Gastrocnemius medialis (tissue), 4 donors: Measurements from ENCODE around the gene INAVA. TPM values are rescaled to one million over a fixed set of nuclear protein-coding genes. Genes with fewer than 3 reads are reported as not detected.

Experiments used
- ATAC-seq, 2 donors: fragments of 150-250 bp; one replicate each; pipeline ENCODE4 v1.9.1; 2016
- DNase-seq, 2 donors: peaks; one replicate each; pipeline ENCODE4 v3.0.0-alpha.2; 2019
- H3K27ac ChIP-seq, 4 donors: fragments of 200-600 bp; sonication (generic); 1 replicate in 1 of 4; 2 replicates in 3 of 4; pipeline ENCODE4 v1.5.1; 2016 to 2018; ENCODE audit warnings: mild to moderate bottlenecking in 2 of 4, moderate library complexity in 1 of 4
- H3K27me3 ChIP-seq, 3 donors: fragments of 200-600 bp; sonication (generic) in 2 of 3; 1 replicate in 1 of 3; 2 replicates in 2 of 3; pipeline versions ENCODE4 v1.5.1 to v1.6.0; 2016 to 2019; ENCODE audit warnings: mild to moderate bottlenecking in 1 of 3, moderate library complexity in 1 of 3
- H3K36me3 ChIP-seq, 2 donors: fragments of 200-600 bp; sonication (generic) in 1 of 2; one replicate each; pipeline ENCODE4 v1.5.1; 2017 to 2018
- H3K4me1 ChIP-seq, 2 donors: fragments of 200-600 bp; sonication (generic) in 1 of 2; one replicate each; pipeline ENCODE4 v1.5.1; 2016 to 2017; ENCODE audit warnings: mild to moderate bottlenecking in 2 of 2
- H3K4me3 ChIP-seq, 4 donors: fragments of 200-600 bp; sonication (generic) in 3 of 4; 1 replicate in 1 of 4; 2 replicates in 3 of 4; pipeline ENCODE4 v1.5.1; 2016 to 2019; ENCODE audit warnings: mild to moderate bottlenecking in 2 of 4
- H3K9me3 ChIP-seq, 3 donors: fragments of 200-600 bp; sonication (generic) in 2 of 3; 1 replicate in 1 of 3; 2 replicates in 2 of 3; pipeline ENCODE4 v1.5.1; 2016 to 2019
- POLR2A ChIP-seq, 2 donors: fragments of 450-650 bp; IDR thresholded peaks; one replicate each; pipeline ENCODE4 v1.6.1; 2017; ENCODE audit warnings: antibody characterized with exemption in 2 of 2, mild to moderate bottlenecking in 2 of 2, moderate library complexity in 2 of 2
- in situ Hi-C, 4 donors: fragments of 200-750 bp; cut with MboI; loops; one replicate each; pipeline versions ENCODE4 v1.15.0 to v1.8.0; 2017; ENCODE audit warnings: low sequenced_read_pairs in 4 of 4
- intact Hi-C: fragments of 100-400 bp; cut with DNase I; formaldehyde crosslinking; loops from one replicate; pipeline ENCODE4 v1.15.1; 2023; ENCODE audit warnings: low total_unique reads
- total RNA-seq, 4 donors: library from RNA; depleted of rRNA; stranded (reverse); fragments of >200 nt; gene quantifications; one replicate each; pipeline versions ENCODE4 v1.1.0 to v1.2.3, GENCODE V29; 2016
- TF ChIP-seq, protein P1 (sequence below), 5 experiments: fragments of 450-650 bp in 3 of 5; fragments of 200-600 bp in 2 of 5; sonication (generic) in 2 of 5; IDR thresholded peaks in 4 of 5; conservative IDR thresholded peaks in 1 of 5; 1 replicate in 4 of 5; 2 replicates in 1 of 5; pipeline ENCODE4 v1.5.1; 2016 to 2019; ENCODE audit warnings: antibody characterized with exemption in 5 of 5, mild to moderate bottlenecking in 3 of 5, moderate library complexity in 3 of 5

INAVA gene
- total RNA-seq, 4 donors from 2014 or later, result 0.58 TPM; not detected in 3

DNA sequence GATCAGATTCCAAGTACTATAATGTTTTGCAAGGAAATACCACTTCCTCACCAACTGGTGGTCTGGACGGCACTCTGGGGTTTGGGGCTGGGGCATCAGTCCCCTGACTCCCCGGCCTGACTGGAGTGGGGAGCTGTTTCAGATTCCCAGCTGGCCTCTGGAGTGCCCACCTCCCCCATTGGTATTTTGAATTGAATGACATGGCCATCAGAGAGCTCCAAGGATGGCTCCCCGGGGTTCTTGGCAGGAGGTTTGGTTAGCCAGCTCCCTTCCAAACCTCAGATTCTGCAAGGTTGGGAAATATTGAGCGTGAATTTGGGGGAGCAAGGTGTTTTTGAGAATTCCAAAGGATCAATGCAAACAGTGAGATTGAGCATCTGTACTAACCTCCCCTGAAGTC lies 2.2 kb upstream of the INAVA start:
- H3K27ac ChIP-seq, result no peak overlapping the region
- H3K4me1 ChIP-seq, result peaks cover 0 to 10% of the 10 kb centered on the region in 2 donors
- in situ Hi-C loops (no loop called here), intact Hi-C loops (no loop called here)
- peaks cover 25 to 37% (median 29%) of the 10 kb centered on the region in 3 donors for H3K27me3 ChIP-seq
- no peaks in the 10 kb centered on the region for H3K36me3 ChIP-seq
- DNase-seq (no peak), ATAC-seq (no peak)
- TF ChIP-seq POLR2A (IDR thresholded peaks at IDR 0.05), result no peak
- no peaks in the 10 kb centered on the region for H3K9me3 ChIP-seq
- H3K4me3 ChIP-seq, result no peak overlapping the region

DNA sequence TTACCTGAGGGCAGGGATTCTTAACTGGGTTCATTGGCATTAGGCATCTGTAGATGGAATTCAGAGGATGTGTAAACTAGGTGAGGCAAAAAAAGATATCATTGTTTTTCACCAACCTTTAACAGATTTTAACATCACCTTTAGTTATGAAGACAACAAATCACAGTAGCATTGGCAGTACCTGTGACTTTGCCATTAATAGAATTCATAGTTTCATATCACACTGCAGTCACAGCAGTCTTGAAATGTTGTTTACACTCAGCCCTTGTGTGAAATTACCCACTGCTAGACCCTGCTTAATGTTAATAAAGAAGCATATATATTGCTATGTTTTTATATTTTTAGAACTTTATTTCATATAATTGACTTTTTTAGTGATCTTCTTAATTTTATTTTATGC lies 1.7 kb upstream of the INAVA start:
- H3K27me3 ChIP-seq, result peaks cover 25 to 37% (median 29%) of the 10 kb centered on the region in 3 donors
- no peak overlapping the region for H3K27ac ChIP-seq
- DNase-seq (no peak), ATAC-seq (no peak)
- no peaks in the 10 kb centered on the region for H3K36me3 ChIP-seq
- TF ChIP-seq POLR2A (IDR thresholded peaks at IDR 0.05), result no peak
- TF ChIP-seq, protein P1, sequence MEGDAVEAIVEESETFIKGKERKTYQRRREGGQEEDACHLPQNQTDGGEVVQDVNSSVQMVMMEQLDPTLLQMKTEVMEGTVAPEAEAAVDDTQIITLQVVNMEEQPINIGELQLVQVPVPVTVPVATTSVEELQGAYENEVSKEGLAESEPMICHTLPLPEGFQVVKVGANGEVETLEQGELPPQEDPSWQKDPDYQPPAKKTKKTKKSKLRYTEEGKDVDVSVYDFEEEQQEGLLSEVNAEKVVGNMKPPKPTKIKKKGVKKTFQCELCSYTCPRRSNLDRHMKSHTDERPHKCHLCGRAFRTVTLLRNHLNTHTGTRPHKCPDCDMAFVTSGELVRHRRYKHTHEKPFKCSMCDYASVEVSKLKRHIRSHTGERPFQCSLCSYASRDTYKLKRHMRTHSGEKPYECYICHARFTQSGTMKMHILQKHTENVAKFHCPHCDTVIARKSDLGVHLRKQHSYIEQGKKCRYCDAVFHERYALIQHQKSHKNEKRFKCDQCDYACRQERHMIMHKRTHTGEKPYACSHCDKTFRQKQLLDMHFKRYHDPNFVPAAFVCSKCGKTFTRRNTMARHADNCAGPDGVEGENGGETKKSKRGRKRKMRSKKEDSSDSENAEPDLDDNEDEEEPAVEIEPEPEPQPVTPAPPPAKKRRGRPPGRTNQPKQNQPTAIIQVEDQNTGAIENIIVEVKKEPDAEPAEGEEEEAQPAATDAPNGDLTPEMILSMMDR (IDR thresholded peaks at IDR 0.05 in 4 of 5, conservative IDR thresholded peaks at IDR 0.05 in 1 of 5), result no peak
- peaks cover 0 to 10% of the 10 kb centered on the region in 2 donors for H3K4me1 ChIP-seq
- intact Hi-C loops, result no loop called here
- H3K4me3 ChIP-seq, result no peak overlapping the region
- in situ Hi-C loops, result no loop called here
- no peaks in the 10 kb centered on the region for H3K9me3 ChIP-seq

DNA sequence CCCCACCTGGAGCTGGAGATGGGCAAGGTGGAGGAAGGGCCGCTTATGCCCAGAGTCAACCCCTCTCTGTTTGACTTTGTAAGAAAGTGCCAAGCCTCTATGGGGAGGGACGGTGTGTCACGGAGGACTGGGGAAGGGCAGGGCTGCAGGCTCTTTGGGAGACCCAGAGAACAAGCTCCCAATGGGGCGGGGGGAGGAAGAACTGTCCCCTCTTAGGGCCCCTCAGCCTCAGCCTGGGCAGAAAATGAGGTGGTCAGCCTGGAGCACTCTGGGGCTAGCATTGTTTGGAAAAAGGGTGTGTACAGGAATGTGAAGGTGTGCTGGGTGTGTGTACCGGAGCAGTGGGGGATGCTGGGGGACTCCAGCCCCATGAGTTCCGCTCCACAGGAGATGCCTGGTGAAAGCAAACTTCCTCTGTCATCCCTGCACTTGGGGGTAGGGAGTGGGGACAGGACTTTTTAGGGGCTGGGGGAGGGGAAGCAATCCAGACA lies 1.2 kb upstream of the INAVA start:
- H3K27me3 ChIP-seq, result peaks cover 25 to 37% (median 29%) of the 10 kb centered on the region in 3 donors
- in situ Hi-C loops (no loop called here), intact Hi-C loops (no loop called here)
- H3K4me1 ChIP-seq, result peaks cover 0 to 10% of the 10 kb centered on the region in 2 donors
- no peak for TF ChIP-seq POLR2A (IDR thresholded peaks at IDR 0.05)
- TF ChIP-seq, protein P1 (IDR thresholded peaks at IDR 0.05 in 4 of 5, conservative IDR thresholded peaks at IDR 0.05 in 1 of 5), result no peak
- DNase-seq (no peak), ATAC-seq (no peak)
- no peaks in the 10 kb centered on the region for H3K9me3 ChIP-seq
- no peak overlapping the region for H3K4me3 ChIP-seq
- no peak overlapping the region for H3K27ac ChIP-seq
- no peaks in the 10 kb centered on the region for H3K36me3 ChIP-seq

DNA sequence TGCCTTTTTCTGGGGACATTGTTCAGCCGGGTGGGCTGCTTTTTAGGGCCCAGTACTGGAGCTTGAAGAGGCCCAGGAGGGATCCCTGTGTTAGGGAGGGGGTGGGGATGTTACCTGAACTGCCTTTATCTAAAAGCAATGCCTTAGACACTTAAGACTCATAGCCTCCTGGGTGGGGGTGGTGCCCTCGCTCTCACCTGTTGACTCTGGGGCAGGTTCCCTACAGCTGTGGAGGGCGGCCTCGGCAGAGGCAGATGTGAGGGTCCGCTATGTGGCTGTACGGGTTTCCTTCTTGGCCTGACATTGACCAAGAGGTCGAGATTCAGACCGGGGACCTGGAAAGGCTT lies 716 bp downstream of the INAVA start:
- Histone ChIP-seq H3K9me3 (no peaks in the 10 kb centered on the region), H3K36me3 (no peaks in the 10 kb centered on the region), H3K4me3 (no peak overlapping the region), H3K27ac (no peak overlapping the region), H3K27me3 (peaks cover 16 to 28% (median 21%) of the 10 kb centered on the region in 3 donors), H3K4me1 (peaks cover 0 to 10% of the 10 kb centered on the region in 2 donors)
- ATAC-seq, result no peak
- intact Hi-C loops (no loop called here), in situ Hi-C loops (no loop called here)
- no peak for DNase-seq
- TF ChIP-seq POLR2A (IDR thresholded peaks at IDR 0.05), result no peak
- TF ChIP-seq, protein P1 (IDR thresholded peaks at IDR 0.05 in 4 of 5, conservative IDR thresholded peaks at IDR 0.05 in 1 of 5), result no peak

DNA sequence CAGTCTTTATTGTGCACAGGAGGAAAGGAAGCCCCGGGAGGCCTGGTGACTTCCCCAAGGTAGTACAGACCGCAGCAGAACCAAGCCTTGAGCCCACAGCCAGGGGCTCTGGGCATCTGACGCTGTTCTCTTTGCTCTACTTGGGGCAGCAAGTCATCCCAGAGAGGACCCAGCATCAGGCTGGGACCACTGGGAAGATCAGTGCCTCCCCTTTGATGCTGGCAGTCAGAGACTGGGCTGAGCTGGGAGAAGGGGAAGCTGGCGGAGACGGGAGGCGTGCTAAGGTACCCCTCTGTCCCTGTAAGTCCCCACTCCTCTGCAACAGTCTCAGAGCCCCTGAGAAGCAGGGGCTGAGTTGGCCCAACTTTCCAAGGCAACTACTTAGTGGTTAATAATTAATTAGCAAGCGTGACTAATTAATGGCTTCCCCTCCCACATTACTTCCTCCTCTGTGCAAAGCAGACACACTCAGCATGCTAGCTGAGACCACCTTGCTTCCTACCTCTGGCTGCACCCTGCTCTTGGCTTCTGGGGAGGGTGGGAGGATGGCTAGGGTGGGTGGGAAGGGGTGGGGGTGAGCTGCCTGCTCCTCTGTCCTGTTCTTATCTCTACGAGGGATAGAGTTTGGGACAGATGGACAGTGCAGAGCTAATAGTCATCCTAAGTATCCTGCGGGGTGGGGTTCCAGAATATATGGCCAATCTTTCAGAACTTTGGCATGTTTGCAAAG lies 1.3 kb downstream of the INAVA start:
- no peaks in the 10 kb centered on the region for H3K9me3 ChIP-seq
- no peak for ATAC-seq
- no peaks in the 10 kb centered on the region for H3K36me3 ChIP-seq
- peaks cover 10 to 23% (median 18%) of the 10 kb centered on the region in 3 donors for H3K27me3 ChIP-seq
- no peak for DNase-seq
- H3K4me1 ChIP-seq, result peaks cover 0 to 7% of the 10 kb centered on the region in 2 donors
- no peak overlapping the region for H3K27ac ChIP-seq
- TF ChIP-seq POLR2A (IDR thresholded peaks at IDR 0.05), result no peak
- TF ChIP-seq, protein P1 (IDR thresholded peaks at IDR 0.05 in 4 of 5, conservative IDR thresholded peaks at IDR 0.05 in 1 of 5), result no peak
- H3K4me3 ChIP-seq, result no peak overlapping the region
- in situ Hi-C loops, result no loop called here
- intact Hi-C loops, result no loop called here
